WTC11 (cell line): ENCODE data around the gene GPR15LG. TPM values are rescaled to one million over a fixed set of nuclear protein-coding genes. Genes with fewer than 3 reads are reported as not detected.
"Not testable (repeated sequence)": the region's sequence is repeated elsewhere in the genome, so short reads cannot be mapped to it uniquely, and the experiment has no call there.

Source experiments
- ATAC-seq: fragments of 200-7000 bp; cut with Tn5 transposase; 2 replicates; pipeline ENCODE4 v1.10.0; 2021; ENCODE audit warnings: mild to moderate bottlenecking, moderate library complexity
- CTCF ChIA-PET: fragments of 300-600 bp; sonication (Branson Sonifier 250); formaldehyde crosslinking; loops from one replicate; lab custom pipeline; 2021; ENCODE audit warnings: antibody characterized with exemption; lab: Charles Lee
- POLR2A ChIA-PET: fragments of 350-600 bp; sonication (Branson Sonifier 250); formaldehyde crosslinking; loops from one replicate; lab custom pipeline; 2021; ENCODE audit warnings: antibody characterized with exemption; lab: Charles Lee
- DNase-seq: peaks from one replicate; pipeline ENCODE4 v3.0.0; 2021; ENCODE audit warnings: low spot score
- H3K27ac Mint-ChIP-seq: 2 replicates; pipeline ENCODE4 v1.8.0; 2021; ENCODE audit warnings: mixed read lengths
- H3K27me3 Mint-ChIP-seq: 2 replicates; pipeline ENCODE4 v1.8.0; 2021; ENCODE audit warnings: low read depth, mild to moderate bottlenecking, moderate library complexity, mixed read lengths
- H3K36me3 Mint-ChIP-seq: 2 replicates; pipeline ENCODE4 v1.8.0; 2021; ENCODE audit warnings: mixed read lengths
- H3K4me1 Mint-ChIP-seq: 2 replicates; pipeline ENCODE4 v1.8.0; 2022; ENCODE audit warnings: mixed read lengths
- H3K4me3 Mint-ChIP-seq: 2 replicates; pipeline ENCODE4 v1.8.0; 2021; ENCODE audit warnings: mild to moderate bottlenecking, moderate library complexity, mixed read lengths
- H3K9me3 Mint-ChIP-seq: 2 replicates; pipeline ENCODE4 v1.8.0; 2021; ENCODE audit warnings: mixed read lengths
- E2F4 ChIP-seq: sonication (generic); formaldehyde crosslinking; IDR thresholded peaks from 2 replicates; pipeline ENCODE4 v1.8.1; 2022; ENCODE audit warnings: low read depth, mild to moderate bottlenecking, moderate library complexity, missing genetic modification reagents, borderline replicate concordance
- ETV6 ChIP-seq: sonication (generic); formaldehyde crosslinking; IDR thresholded peaks from 2 replicates; pipeline ENCODE4 v1.8.1; 2022; ENCODE audit warnings: mild to moderate bottlenecking, missing genetic modification reagents
- GRHL2 ChIP-seq: fragments of 250-450 bp; sonication (Bioruptor Pico); IDR thresholded peaks from 2 replicates; pipeline ENCODE4 v1.8.0; 2022; ENCODE audit warnings: mild to moderate bottlenecking, moderate library complexity; ENCODE audit not compliant: insufficient replicate concordance, severe bottlenecking
- KAT7 ChIP-seq: sonication (generic); formaldehyde crosslinking; IDR thresholded peaks from 2 replicates; pipeline ENCODE4 v1.8.1; 2023; ENCODE audit warnings: missing genetic modification reagents, mild to moderate bottlenecking, borderline replicate concordance
- NFYB ChIP-seq: sonication (generic); formaldehyde crosslinking; conservative IDR thresholded peaks from 2 replicates; pipeline ENCODE4 v1.8.0; 2022; ENCODE audit warnings: low read depth, missing genetic modification reagents
- PRRX2 ChIP-seq: fragments of 250-450 bp; sonication (Bioruptor Pico); IDR thresholded peaks from 2 replicates; pipeline ENCODE4 v1.8.0; 2021; ENCODE audit warnings: mild to moderate bottlenecking
- SMAD4 ChIP-seq: sonication (generic); formaldehyde crosslinking; IDR thresholded peaks from 2 replicates; pipeline ENCODE4 v1.8.0; 2022; ENCODE audit warnings: mild to moderate bottlenecking, missing genetic modification reagents
- USF2 ChIP-seq: sonication (generic); formaldehyde crosslinking; IDR thresholded peaks from 2 replicates; pipeline ENCODE4 v1.8.1; 2023; ENCODE audit warnings: mild to moderate bottlenecking, missing genetic modification reagents, moderate library complexity
- ZNF121 ChIP-seq: sonication (generic); formaldehyde crosslinking; IDR thresholded peaks from 2 replicates; pipeline ENCODE4 v1.8.0; 2023; ENCODE audit warnings: missing genetic modification reagents
- ZNF423 ChIP-seq: fragments of 250-450 bp; sonication (Bioruptor Pico); IDR thresholded peaks from 2 replicates; pipeline ENCODE4 v2.1.2; 2022; ENCODE audit warnings: mild to moderate bottlenecking, moderate library complexity
- ZNF671 ChIP-seq: fragments of 250-450 bp; sonication (Bioruptor Pico); IDR thresholded peaks from 2 replicates; pipeline ENCODE4 v1.8.0; 2021; ENCODE audit warnings: mild to moderate bottlenecking
- total RNA-seq: library from RNA; stranded (reverse); gene quantifications from 3 replicates; pipeline ENCODE4 v1.2.3, GENCODE V29; 2021
- TF ChIP-seq, protein P1 (sequence below): fragments of 250-450 bp; sonication (Bioruptor Pico); conservative IDR thresholded peaks from 2 replicates; pipeline ENCODE4 v1.9.0; 2021; ENCODE audit warnings: mild to moderate bottlenecking
- TF ChIP-seq, protein P2 (sequence below): fragments of 250-450 bp; sonication (Bioruptor Pico); IDR thresholded peaks from 2 replicates; pipeline ENCODE4 v1.8.0; 2021; ENCODE audit warnings: mild to moderate bottlenecking
- TF ChIP-seq, protein P3 (sequence below): fragments of 250-450 bp; sonication (Bioruptor Pico); IDR thresholded peaks from 2 replicates; pipeline ENCODE4 v2.1.2; 2022; ENCODE audit warnings: mild to moderate bottlenecking, moderate library complexity
- TF ChIP-seq, protein P4 (sequence below): sonication (generic); formaldehyde crosslinking; conservative IDR thresholded peaks from 2 replicates; pipeline ENCODE4 v1.8.1; 2023; ENCODE audit warnings: mild to moderate bottlenecking, low read depth, missing genetic modification reagents, moderate library complexity

GPR15LG gene
- total RNA-seq, 1 experiment from 2014 or later = not detected

DNA sequence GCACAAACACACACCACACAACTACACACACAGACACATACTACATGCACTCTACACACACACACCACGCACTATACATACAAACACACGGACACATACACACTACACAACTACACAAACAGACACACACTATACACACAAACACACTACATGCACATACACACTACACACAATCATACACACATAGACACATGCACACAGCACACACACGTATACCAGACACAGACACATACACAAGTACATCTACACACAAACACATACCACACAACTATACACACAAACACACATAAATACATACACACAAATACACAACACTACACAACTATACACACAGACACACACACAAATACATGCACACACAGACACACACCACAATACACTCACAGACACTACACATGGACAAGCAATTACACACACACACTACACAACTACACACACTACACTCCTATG, 4.6 kb downstream of the GPR15LG start (continued):
- TF ChIP-seq E2F4 (CRISPR knock-in tag) (no peak), PRRX2 (CRISPR knock-in tag) (no peak)
- TF ChIP-seq, protein P1, sequence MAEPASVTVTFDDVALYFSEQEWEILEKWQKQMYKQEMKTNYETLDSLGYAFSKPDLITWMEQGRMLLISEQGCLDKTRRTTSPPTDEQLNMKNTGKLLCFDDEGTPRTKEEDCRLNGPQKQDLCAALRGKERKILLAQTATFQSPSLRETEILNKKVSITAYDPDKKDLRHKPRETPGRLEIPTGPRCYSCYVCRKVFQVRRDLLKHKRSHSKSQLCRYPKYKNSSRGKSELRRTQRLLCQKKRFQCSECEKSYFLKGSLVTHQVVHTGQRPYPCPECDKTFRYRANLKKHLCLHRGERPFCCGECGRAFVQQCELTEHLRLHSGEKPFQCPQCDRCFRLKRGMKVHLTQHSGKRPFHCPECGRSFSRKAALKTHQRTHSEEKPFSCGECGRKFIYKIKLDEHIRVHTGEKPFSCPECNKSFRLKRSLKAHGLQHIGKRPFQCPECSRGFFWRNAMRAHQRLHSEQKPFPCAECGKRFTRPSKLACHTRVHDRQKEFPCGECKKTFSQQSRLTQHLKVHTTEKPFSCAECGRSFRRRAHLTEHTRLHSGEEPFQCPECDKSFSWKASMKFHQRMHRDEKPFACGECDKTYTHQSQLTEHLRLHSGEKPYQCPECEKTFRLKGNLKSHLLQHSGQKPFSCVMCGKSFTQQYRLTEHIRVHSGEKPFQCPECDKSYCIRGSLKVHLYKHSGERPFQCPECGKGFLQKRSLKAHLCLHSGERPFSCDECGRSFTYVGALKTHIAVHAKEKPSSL = no peak

- H3K27ac Mint-ChIP-seq = no peak overlapping the region
- TF ChIP-seq USF2 (CRISPR knock-in tag) (no peak), KAT7 (no peak), GRHL2 (CRISPR knock-in tag) (no peak), ZNF121 (CRISPR knock-in tag) (no peak), ZNF423 (no peak), PRRX2 (CRISPR knock-in tag) (no peak), NFYB (CRISPR knock-in tag) (no peak), ETV6 (no peak), SMAD4 (CRISPR knock-in tag) (no peak), ZNF671 (no peak)
- TF ChIP-seq, protein P1 = no peak
- TF ChIP-seq, protein P2, sequence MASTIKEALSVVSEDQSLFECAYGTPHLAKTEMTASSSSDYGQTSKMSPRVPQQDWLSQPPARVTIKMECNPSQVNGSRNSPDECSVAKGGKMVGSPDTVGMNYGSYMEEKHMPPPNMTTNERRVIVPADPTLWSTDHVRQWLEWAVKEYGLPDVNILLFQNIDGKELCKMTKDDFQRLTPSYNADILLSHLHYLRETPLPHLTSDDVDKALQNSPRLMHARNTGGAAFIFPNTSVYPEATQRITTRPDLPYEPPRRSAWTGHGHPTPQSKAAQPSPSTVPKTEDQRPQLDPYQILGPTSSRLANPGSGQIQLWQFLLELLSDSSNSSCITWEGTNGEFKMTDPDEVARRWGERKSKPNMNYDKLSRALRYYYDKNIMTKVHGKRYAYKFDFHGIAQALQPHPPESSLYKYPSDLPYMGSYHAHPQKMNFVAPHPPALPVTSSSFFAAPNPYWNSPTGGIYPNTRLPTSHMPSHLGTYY (CRISPR knock-in tag) = no peak
- TF ChIP-seq, protein P3, sequence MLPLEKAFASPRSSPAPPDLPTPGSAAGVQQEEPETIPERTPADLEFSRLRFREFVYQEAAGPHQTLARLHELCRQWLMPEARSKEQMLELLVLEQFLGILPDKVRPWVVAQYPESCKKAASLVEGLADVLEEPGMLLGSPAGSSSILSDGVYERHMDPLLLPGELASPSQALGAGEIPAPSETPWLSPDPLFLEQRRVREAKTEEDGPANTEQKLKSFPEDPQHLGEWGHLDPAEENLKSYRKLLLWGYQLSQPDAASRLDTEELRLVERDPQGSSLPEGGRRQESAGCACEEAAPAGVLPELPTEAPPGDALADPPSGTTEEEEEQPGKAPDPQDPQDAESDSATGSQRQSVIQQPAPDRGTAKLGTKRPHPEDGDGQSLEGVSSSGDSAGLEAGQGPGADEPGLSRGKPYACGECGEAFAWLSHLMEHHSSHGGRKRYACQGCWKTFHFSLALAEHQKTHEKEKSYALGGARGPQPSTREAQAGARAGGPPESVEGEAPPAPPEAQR = no peak
- TF ChIP-seq, protein P4, sequence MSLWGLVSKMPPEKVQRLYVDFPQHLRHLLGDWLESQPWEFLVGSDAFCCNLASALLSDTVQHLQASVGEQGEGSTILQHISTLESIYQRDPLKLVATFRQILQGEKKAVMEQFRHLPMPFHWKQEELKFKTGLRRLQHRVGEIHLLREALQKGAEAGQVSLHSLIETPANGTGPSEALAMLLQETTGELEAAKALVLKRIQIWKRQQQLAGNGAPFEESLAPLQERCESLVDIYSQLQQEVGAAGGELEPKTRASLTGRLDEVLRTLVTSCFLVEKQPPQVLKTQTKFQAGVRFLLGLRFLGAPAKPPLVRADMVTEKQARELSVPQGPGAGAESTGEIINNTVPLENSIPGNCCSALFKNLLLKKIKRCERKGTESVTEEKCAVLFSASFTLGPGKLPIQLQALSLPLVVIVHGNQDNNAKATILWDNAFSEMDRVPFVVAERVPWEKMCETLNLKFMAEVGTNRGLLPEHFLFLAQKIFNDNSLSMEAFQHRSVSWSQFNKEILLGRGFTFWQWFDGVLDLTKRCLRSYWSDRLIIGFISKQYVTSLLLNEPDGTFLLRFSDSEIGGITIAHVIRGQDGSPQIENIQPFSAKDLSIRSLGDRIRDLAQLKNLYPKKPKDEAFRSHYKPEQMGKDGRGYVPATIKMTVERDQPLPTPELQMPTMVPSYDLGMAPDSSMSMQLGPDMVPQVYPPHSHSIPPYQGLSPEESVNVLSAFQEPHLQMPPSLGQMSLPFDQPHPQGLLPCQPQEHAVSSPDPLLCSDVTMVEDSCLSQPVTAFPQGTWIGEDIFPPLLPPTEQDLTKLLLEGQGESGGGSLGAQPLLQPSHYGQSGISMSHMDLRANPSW (CRISPR knock-in tag) = no peak
- TF ChIP-seq, all 79 proteins: peak for 0
- POLR2A ChIA-PET = no interaction called here
- DNase-seq (no peak), ATAC-seq (peak; percentile 47; the same call in 1 of the 2 replicates)
- H3K9me3 Mint-ChIP-seq = peaks cover 16% of the 10 kb centered on the region
- no peak overlapping the region for H3K4me3 Mint-ChIP-seq
- CTCF ChIA-PET = no interaction called here
- H3K27me3 Mint-ChIP-seq = peaks cover 5% of the 10 kb centered on the region
- no peaks in the 10 kb centered on the region for H3K4me1 Mint-ChIP-seq
- peaks cover 10% of the 10 kb centered on the region for H3K36me3 Mint-ChIP-seq
Measured at GRCh38 chr10:84179059-84179710, 5.6 kb downstream of the GPR15LG start.

DNA sequence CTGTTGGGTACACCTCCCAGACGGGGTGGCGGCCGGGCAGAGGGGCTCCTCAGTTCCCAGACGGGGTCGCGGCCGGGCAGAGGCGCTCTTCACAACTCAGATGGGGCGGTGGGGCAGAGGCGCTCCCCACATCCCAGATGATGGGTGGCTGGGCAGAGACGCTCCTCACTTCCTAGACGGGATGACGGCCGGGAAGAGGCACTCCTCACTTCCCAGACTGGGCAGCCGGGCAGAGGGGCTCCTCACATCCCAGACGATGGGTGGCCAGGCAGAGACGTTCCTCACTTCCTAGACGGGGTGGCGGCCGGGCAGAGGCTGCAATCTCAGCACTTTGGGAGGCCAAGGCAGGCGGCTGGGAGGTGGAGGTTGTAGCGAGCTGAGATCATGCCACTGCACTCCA, 6.8 kb downstream of the GPR15LG start:
- DNase-seq, ATAC-seq, H3K4me1 Mint-ChIP-seq, H3K4me3 Mint-ChIP-seq, CTCF ChIA-PET, H3K27ac Mint-ChIP-seq, POLR2A ChIA-PET, H3K27me3 Mint-ChIP-seq: not testable (repeated sequence)
- H3K9me3 Mint-ChIP-seq = peaks cover 16% of the 10 kb centered on the region
- peaks cover 10% of the 10 kb centered on the region for H3K36me3 Mint-ChIP-seq
